GM19463 (cell line): ENCODE data around the gene TIMM13.
"Not testable (repeated sequence)": the region's sequence is repeated elsewhere in the genome, so short reads cannot be mapped to it uniquely, and the experiment has no call there.

ENCODE experiments used
- ATAC-seq: cut with Tn5 transposase; IDR thresholded peaks from one replicate; pipeline ENCODE4 v1.9.1; 2021; ENCODE audit warnings: mild to moderate bottlenecking, moderate library complexity; ENCODE audit not compliant: unreplicated experiment

The TIMM13 gene

GRCh38 chr19:2432131-2432848 lies 4.9 kb upstream of the TIMM13 start:
- no peak for ATAC-seq

- ATAC-seq: no peak
Observed at GRCh38 chr19:2431318-2432055, 4.1 kb upstream of the TIMM13 start.

GRCh38 chr19:2429917-2430535 lies 2.6 kb upstream of the TIMM13 start:
- ATAC-seq: no peak

- ATAC-seq: no peak
Observed at GRCh38 chr19:2428756-2429711, 1.6 kb upstream of the TIMM13 start.

- no peak for ATAC-seq
Observed at GRCh38 chr19:2428321-2428690, 920 bp upstream of the TIMM13 start.

GRCh38 chr19:2426611-2427428 lies 566 bp downstream of the TIMM13 start:
- ATAC-seq: peak; percentile 12

- ATAC-seq: no peak
Observed at GRCh38 chr19:2425622-2426581, 1.5 kb downstream of the TIMM13 start.

GRCh38 chr19:2424686-2425621 lies 2.4 kb downstream of the TIMM13 start:
- no peak for ATAC-seq

GRCh38 chr19:2423915-2424685 lies 3.3 kb downstream of the TIMM13 start:
- no peak for ATAC-seq

- ATAC-seq: no peak
Observed at GRCh38 chr19:2423071-2423914, 4.1 kb downstream of the TIMM13 start.

- ATAC-seq: no peak
Observed at GRCh38 chr19:2421581-2422306, 5.6 kb downstream of the TIMM13 start.

GRCh38 chr19:2420490-2420889 lies 6.9 kb downstream of the TIMM13 start:
- ATAC-seq: no peak

GRCh38 chr19:2419754-2420153 lies 7.6 kb downstream of the TIMM13 start:
- no peak for ATAC-seq

GRCh38 chr19:2417881-2418406 lies 9.4 kb downstream of the TIMM13 start:
- no peak for ATAC-seq

- ATAC-seq: not testable (repeated sequence)
Observed at GRCh38 chr19:2417436-2417835, 9.9 kb downstream of the TIMM13 start.
